ENCODE results near the gene C19orf18. TPM values are rescaled to one million over a fixed set of nuclear protein-coding genes. Genes with fewer than 3 reads are reported as not detected.

Gene C19orf18
- total and polyA plus RNA-seq, 2 of the 4 experiments (the other 2 are of a cell fraction) = 0.15 TPM; not detected in 1

- Histone ChIP-seq H3K4me2 (ENCODE audit: low read depth, low read length) (peak within 1 kb of the TSS; percentile 85), H3K14ac (replicated peaks; ENCODE audit: low read depth, low read length) (peak within 1 kb of the TSS; percentile 56; the same call in 1 of the 2 replicates), H2AK9ac (replicated peaks; ENCODE audit: low read depth, low read length, poor library complexity) (peak within 1 kb of the TSS; percentile 86), H2BK20ac (ENCODE audit: low read depth, low read length) (no peak within 1 kb of the TSS), H2AFZ (replicated peaks; ENCODE audit: low read length, poor library complexity) (peak within 1 kb of the TSS; percentile 96), H4K91ac (ENCODE audit: insufficient read depth, low read depth, low read length) (no peak within 1 kb of the TSS), H3K4ac (ENCODE audit: low read depth, low read length) (peak within 1 kb of the TSS; percentile 22; the same call in 1 of the 2 replicates), H3K27me3 (ENCODE audit: control insufficient read depth, insufficient read depth, low read length) (no peaks in the 10 kb centered on the region), H4K5ac (ENCODE audit: low read depth, low read length) (peak within 1 kb of the TSS; percentile 92), H3K36me3 (ENCODE audit: control insufficient read depth, insufficient read depth, low read length) (peaks cover 16% of the 10 kb centered on the region), H3K4me3 (ENCODE audit: insufficient read depth, low read depth, low read length) (peak within 1 kb of the TSS; percentile 83), H2BK120ac (ENCODE audit: low read depth, low read length) (no peak within 1 kb of the TSS), H3K79me1 (ENCODE audit: low read depth in 1 of 2, low read length in 2 of 2) (peaks cover 20 to 34% of the 10 kb centered on the region in 2 experiments), H2BK15ac (ENCODE audit: low read depth, low read length) (no peak within 1 kb of the TSS), H3K18ac (ENCODE audit: low read depth, low read length) (no peak within 1 kb of the TSS; the same call in 1 of the 2 replicates), H3K56ac (ENCODE audit: extremely low read depth, insufficient read depth, low read length) (no peak within 1 kb of the TSS; the same call in 1 of the 2 replicates), H2AK5ac (ENCODE audit: low read depth, low read length) (no peak within 1 kb of the TSS), H2BK5ac (ENCODE audit: low read depth, low read length, poor library complexity, severe bottlenecking) (peak within 1 kb of the TSS; percentile 52), H3K27ac (ENCODE audit: insufficient read depth, low read length) (peak within 1 kb of the TSS; percentile 18), H3K9me1 (ENCODE audit: insufficient read depth, low read length) (0 out of 2 replicates have a peak, but pooled peaks cover 3% of the 10 kb centered on the region), H3K23ac (ENCODE audit: low read depth, low read length) (no peak within 1 kb of the TSS), H4K20me1 (ENCODE audit: insufficient read depth, low read length) (no peaks in the 10 kb centered on the region), H3K4me1 (ENCODE audit: control insufficient read depth, insufficient read depth, low read length) (peaks cover 4% of the 10 kb centered on the region; the same call in 1 of the 2 replicates), H3K9ac (ENCODE audit: low read depth, low read length) (peak within 1 kb of the TSS; percentile 78), H3K9me3 (ENCODE audit: control insufficient read depth, insufficient read depth, low read length) (peaks cover 37% of the 10 kb centered on the region), H4K8ac (ENCODE audit: low read depth in 2 of 2, low read length in 2 of 2) (peak within 1 kb of the TSS; percentile 69 to 85)
- 1% methylated on average over 18 of the region's 54 CpGs; no CpG with 5 or more reads in 1 of the 2 experiments for WGBS, 2 experiments (ENCODE audit: extremely low coverage in 2 of 2, insufficient read length in 1 of 2)
- BruUV-seq (replicated peaks) = no TSS peak
- DNase-seq = peak; percentile 93
- in situ Hi-C loops (cut with MboI; ENCODE audit: low sequenced_read_pairs) (no loop called here), intact Hi-C loops (cut with micrococcal nuclease) (loop anchor here (2.0 kb wide), 1 partner anchor 207 kb away; no protein-coding TSS in a partner anchor), dilution Hi-C loops (cut with HindIII; ENCODE audit: low sequenced_read_pairs, unreplicated experiment) (no loop called here)
- ChIA-PET CTCF (no interaction called here), POLR2A (ENCODE audit: unreplicated experiment) (no interaction called here)
- peak; percentile 99 for ATAC-seq (ENCODE audit: low read depth)
- TF ChIP-seq SMC3 (IDR thresholded peaks at IDR 0.05; ENCODE audit: low read depth, low read length) (no peak), MAZ (IDR thresholded peaks at IDR 0.05; ENCODE audit: borderline replicate concordance, low read depth, low read length) (peak; percentile 83; the same call in 1 of the 2 replicates), NFE2L2 (IDR thresholded peaks at IDR 0.05; ENCODE audit: low read depth, low read length) (no peak), MXI1 (IDR thresholded peaks at IDR 0.05; ENCODE audit: borderline replicate concordance, low read depth, low read length) (no peak; the same call in 1 of the 2 replicates), CHD1 (IDR thresholded peaks at IDR 0.05; ENCODE audit: low read depth, low read length) (no peak), RCOR1 (IDR thresholded peaks at IDR 0.05; ENCODE audit: insufficient replicate concordance, low read length) (no peak), BHLHE40 (IDR thresholded peaks at IDR 0.05; ENCODE audit: low read depth, low read length) (no peak), FOS (IDR thresholded peaks at IDR 0.05; ENCODE audit: low read depth, low read length) (no peak), MAFK (IDR thresholded peaks at IDR 0.05; ENCODE audit: low read depth, low read length) (no peak; the same call in 1 of the 2 replicates), ELK1 (IDR thresholded peaks at IDR 0.05; ENCODE audit: borderline replicate concordance, low read depth, low read length) (no peak), RAD21 (IDR thresholded peaks at IDR 0.05; ENCODE audit: low read length) (peak; percentile 26), RFX5 (IDR thresholded peaks at IDR 0.05; ENCODE audit: low read depth, low read length) (no peak)
- TF ChIP-seq, protein P1, sequence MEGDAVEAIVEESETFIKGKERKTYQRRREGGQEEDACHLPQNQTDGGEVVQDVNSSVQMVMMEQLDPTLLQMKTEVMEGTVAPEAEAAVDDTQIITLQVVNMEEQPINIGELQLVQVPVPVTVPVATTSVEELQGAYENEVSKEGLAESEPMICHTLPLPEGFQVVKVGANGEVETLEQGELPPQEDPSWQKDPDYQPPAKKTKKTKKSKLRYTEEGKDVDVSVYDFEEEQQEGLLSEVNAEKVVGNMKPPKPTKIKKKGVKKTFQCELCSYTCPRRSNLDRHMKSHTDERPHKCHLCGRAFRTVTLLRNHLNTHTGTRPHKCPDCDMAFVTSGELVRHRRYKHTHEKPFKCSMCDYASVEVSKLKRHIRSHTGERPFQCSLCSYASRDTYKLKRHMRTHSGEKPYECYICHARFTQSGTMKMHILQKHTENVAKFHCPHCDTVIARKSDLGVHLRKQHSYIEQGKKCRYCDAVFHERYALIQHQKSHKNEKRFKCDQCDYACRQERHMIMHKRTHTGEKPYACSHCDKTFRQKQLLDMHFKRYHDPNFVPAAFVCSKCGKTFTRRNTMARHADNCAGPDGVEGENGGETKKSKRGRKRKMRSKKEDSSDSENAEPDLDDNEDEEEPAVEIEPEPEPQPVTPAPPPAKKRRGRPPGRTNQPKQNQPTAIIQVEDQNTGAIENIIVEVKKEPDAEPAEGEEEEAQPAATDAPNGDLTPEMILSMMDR (conservative IDR thresholded peaks at IDR 0.05; ENCODE audit: low read depth, low read length) = peak; percentile 71
- TF ChIP-seq, protein P2, sequence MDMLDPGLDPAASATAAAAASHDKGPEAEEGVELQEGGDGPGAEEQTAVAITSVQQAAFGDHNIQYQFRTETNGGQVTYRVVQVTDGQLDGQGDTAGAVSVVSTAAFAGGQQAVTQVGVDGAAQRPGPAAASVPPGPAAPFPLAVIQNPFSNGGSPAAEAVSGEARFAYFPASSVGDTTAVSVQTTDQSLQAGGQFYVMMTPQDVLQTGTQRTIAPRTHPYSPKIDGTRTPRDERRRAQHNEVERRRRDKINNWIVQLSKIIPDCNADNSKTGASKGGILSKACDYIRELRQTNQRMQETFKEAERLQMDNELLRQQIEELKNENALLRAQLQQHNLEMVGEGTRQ (IDR thresholded peaks at IDR 0.05; ENCODE audit: low read depth, low read length) = no peak
Observed at GRCh38 chr19:57947419-57948134, 26.8 kb downstream of the C19orf18 start, which contains the start of gene ZNF256. ZNF256 (minus strand) TSS chr19:57947706; CDS start chr19:57947474, 232 bp downstream.

All from IMR-90 (cell line).